NCI-H1105 (cell line): ENCODE data around the gene DGKB.

Experiments
- DNase-seq: peaks from one replicate; lab custom pipeline; 2025; lab: John Stamatoyannopoulos, UW

Gene DGKB

GRCh38 chr7:14124716-14125115 is 777.8 kb downstream of the DGKB start:
- DNase-seq = no peak

- DNase-seq = no peak
Measured at GRCh38 chr7:14123923-14124322, 778.6 kb downstream of the DGKB start.

- DNase-seq = no peak
Measured at GRCh38 chr7:14115701-14116100, 786.9 kb downstream of the DGKB start.

GRCh38 chr7:14104861-14105260 is 797.7 kb downstream of the DGKB start:
- no peak for DNase-seq

GRCh38 chr7:14096159-14096558 is 806.4 kb downstream of the DGKB start:
- DNase-seq = no peak

- DNase-seq = no peak
Measured at GRCh38 chr7:14095233-14095950, 807.2 kb downstream of the DGKB start.
